ENCODE measurements around the gene CLEC7A.

Gene CLEC7A
- 0 to 1.1 (median 0.12) reads per million in 4 donors for total RNA-seq

DNA sequence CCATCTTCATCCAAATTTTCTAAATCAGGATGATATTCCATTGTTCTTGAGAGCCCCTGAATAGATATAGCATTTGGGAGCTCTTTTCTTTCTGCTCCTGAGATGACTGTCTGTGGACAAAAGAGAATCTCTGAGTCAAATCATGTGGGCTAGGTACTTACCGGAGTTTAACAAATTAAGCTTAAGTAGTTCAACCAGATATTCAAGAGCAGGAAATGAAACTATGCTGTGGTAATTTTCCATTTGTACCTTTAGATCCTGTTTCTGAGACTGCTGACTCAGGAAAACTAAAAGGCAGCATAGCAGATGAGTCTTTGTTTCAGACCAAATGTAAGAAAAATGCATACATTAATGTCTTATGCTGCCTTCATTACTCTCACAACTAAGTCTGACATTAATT, at the start of gene CLEC7A:
Gene CLEC7A, minus strand, starts transcription at position 158 of the 400 bp plus-strand sequence. Its CDS starts 117 bp downstream, at position 41.
- DNase-seq = peak in 1 of 5 donors; percentile 42

DNA sequence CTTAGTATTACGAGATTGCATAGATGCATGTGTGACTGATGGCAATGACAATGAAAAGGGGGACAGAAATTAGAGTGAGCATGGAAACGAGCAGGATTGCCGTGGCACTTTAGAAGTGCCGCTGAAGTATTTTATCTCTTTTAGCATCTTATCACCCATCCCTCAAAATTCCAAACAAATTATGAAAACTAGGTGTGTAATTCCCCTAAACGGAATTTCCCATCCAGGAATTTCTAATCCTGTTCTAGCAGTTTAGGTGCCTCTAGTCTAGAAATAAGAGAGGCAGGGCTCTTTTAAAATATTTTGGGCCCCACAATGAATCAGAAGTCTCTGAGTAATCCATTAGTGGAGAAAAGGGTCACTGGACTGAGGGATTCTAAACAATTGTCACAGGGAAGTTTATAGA, 49.8 kb upstream of the CLEC7A start:
- no peak for DNase-seq

DNA sequence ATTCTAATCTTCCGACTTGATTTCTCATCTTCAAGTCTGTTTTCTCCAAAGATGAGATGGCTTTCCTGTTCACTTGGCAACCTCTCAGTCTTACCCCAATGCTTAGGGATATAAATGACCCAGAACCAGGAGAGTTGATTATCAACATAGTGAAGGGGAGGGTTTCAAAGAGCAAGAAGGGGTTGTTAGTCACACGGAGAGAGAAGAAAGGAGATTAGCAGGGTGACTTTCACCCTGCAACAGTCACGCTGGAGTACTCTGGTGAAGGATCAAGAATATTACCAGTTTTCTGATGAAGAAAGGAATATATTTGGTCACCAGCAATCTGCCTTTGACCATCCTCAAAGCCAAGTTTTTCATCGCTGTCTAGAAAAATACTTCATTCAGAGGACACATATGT, 48.8 kb upstream of the CLEC7A start, which contains the start of gene TMEM52B:
Gene TMEM52B, plus strand, starts transcription at position 212 of the 400 bp plus-strand sequence. CDS start 543 bp downstream, outside the sequence.
- no peak for DNase-seq

DNA sequence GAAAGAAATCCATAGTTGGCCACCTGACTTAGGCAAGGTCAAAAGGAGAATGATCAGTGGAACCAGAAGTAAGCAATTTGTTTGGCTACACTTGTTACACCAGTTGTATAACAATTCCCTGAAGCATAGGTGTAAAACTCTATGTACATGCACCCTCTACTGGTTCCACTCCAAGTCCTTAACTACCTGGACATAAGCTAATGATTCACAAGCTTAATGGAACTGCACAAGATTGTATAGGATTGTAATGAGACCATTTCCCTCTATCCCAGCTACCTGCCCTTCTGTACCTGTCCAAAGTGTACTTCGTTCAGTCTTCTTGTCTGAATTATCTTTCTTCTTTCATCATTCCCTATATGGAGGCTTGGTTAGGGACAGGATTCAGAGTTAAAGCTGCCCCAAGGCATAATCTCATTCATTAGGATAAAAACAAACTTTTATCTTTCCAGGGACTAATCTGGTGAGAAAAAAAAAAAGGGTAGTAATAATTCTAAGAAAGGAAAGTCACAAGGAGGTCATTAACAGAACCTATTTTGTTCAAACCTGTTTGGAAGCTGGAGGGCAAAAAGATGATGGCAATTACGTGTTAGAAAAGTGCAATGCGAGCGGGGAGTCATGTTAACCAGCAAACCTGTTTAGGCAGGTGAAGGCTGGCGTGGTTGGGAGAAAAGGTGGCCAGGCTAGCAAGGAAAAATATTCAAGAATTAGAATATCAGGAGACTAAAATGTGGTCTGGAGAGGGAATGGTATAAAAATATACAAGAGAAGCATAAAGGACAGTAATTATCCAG, 46.0 kb upstream of the CLEC7A start:
- DNase-seq = no peak

DNA sequence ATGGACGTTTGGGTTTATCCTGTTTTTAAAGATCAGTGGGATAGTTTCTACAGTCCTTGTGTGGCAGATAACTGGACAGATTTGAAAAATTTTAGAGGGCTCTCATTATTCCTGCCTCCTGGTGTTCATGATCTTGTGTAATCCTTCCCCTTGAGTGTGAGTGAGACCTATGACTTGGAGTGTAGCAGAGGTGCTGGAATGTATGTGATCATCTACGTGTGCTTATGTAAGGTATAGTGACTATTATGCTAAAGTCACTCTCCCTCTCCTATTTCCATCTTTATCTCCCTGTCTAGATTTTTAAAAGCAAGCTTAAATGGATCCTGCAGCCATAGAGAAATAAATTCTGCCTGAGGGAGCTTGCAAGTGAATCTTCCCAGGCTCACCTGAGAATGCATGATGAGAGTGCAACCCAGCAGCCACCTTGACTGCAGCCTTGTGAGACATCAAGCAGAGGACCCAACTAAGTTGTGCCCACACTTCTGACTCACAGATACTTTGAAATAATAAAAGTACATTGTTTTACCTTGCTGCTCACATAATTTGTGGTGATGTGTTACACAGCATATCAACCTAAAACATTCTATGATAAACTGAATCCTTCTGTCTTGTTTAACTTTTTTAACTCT, 45.1 kb upstream of the CLEC7A start:
- DNase-seq = no peak

DNA sequence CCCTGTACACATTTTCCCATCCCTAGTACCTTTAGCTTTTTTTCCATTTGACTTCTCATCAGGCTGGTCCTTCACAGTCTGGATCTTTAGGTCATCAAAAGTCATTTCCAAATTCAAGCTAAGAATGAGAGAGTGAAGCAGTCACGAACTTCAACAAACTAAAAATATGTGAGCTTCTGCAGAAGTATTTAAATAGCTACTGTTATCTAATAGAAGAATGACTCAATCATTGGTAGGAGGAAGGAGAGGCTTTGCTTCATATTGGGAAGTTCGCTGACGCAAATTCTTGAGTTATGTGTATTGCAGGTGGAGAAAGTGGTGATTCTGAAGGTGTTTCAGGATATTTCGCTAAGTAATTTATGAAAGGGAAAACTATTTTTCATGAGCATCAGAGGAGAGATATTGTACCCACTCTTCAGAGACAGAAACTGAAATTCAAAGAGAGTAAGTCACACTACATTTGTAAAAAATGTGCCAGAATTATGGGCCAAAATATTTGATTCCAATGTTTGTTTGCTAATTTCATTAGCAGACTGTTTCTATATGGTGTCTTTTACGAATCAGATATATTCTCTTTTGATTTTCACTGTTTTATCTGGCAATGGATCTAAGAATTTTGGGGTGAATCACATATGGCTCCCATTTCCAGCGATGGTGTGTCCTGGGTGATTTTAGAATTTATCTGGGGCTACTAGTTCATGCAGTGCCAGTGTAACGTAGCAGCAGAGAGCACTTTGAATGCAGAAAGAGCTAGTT, 42.2 kb upstream of the CLEC7A start, which contains the start of gene OLR1:
Gene OLR1, minus strand, starts transcription at position 160 of the 756 bp plus-strand sequence. Its CDS starts 55 bp downstream, at position 105.
- no peak for DNase-seq

DNA sequence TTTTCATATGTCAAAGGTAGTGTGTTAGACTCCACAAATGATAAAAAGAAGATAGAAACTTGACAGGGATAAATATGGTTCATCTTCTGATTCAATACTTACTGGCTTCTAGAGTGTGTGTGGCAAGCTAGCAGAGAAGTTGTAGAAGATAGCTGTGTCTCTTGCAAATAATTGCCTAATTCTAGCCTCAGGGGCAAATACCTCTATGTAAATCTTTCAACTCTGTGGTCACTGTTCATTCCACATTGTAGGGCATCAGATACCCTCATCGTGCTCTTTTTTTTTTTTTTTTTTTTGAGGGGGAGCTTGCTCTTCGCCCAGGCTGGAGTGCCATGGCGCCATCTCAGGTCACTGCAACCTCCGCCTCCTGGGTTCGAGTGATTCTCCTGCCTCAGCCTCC, 40.2 kb upstream of the CLEC7A start:
- no peak for DNase-seq

DNA sequence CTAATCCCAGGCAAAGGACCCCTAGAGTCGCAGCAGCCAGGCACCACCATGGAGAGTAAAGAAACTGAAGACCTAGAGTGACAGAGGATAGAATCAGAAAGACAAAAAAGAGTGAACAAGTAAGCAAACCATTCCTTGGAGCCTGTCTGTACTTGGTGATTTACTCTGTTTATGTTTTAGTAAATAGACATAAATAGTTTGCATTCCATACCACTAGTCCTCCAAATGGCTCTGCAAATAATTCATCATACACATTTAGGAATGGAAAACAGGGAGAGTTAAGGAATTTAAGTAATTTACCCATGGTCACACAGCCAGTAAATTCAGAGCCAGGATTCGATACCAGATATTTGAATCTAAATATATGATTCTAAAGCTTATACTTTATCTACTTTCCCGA, 39.1 kb upstream of the CLEC7A start:
- no peak for DNase-seq

DNA sequence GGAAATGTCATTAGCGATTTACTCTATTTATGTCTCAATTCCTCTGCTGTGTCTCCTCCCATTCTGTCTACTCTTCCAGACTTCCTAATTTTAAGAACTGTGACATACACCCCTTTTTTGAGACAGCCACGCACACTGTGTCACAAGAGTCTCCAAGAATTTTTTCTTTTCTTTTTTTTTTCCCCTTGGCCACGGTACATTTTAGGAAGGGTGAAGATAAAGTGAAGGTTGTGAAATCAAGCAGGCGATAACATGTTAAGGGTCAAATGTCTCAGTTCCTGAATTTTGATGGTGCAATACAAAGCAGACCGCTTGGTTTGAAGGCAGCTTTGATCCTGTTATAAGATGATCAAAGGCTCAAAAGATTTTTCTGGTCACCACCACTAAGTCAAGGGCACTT, 37.6 kb upstream of the CLEC7A start:
- DNase-seq = no peak

DNA sequence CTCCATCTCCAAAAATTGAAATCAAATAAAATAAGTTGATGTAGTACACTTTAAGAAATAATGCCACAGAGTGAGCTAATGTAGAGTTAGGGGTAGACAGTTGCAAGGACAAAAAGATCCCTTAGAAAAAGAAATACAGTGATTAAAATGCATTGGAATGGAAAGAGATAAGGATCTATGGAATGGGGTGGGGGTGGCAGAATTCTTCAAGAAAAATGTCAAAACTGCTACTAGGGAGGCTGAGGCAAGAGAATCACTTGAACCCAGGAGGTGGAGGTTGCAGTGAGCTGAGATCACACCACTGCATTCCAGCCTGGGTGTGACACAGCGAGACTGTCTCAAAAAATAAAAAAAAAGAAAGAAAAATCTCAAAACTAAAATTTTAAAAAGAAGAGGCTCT, 35.4 kb upstream of the CLEC7A start:
- DNase-seq = no peak

DNA sequence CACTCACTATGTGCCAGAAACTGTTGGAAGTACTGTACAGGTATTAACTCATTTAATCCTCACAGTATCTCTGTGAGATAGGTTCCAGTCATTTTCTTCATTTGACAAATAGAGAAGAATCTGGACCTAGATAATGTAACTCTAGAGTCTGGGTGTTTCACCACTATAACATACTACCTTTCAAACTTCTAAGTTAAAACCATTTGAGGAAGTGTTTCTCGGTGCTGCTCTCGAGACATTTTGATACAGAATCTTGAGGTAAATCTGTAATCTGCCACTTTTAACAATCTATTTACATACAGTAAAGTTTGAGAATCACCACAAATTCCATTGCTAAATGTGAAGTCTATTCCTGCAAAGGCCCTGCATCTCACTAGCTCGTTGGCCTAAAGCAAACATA, 33.1 kb upstream of the CLEC7A start:
- no peak for DNase-seq

DNA sequence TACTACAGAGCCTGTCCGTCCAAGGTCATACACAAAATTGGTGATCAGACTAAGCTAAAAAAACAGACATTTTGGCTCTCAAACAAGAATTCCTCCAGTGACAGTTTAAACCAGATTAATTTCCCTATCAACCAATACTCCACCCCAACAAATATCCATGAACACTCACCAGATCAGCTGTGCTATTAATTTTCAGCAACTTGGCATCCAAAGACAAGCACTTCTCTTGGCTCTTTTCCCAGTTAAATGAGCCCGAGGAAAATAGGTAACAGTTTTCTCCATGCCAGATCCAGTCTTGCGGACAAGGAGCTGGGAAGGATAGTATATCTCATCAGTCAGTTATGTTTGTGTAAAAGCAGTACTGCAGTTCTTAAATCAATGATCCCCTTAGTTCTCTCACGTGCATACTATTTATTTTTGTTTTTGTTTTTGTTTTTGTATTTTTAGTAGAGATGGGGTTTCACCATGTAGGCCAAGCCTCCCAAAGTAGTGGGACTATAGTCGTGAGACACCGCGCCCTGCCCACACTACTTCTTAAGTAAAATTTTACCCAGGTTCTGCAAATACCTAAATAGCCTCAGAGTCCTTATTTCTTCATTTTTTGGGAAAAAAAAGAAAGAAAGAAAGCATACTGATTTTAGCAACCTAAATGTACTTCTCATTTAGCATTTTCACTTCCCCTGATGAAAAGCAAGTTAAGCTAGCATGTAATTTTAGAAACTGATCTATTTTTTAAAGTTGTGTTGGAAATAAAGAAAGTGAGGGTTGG, 30.8 kb upstream of the CLEC7A start:
- no peak for DNase-seq

DNA sequence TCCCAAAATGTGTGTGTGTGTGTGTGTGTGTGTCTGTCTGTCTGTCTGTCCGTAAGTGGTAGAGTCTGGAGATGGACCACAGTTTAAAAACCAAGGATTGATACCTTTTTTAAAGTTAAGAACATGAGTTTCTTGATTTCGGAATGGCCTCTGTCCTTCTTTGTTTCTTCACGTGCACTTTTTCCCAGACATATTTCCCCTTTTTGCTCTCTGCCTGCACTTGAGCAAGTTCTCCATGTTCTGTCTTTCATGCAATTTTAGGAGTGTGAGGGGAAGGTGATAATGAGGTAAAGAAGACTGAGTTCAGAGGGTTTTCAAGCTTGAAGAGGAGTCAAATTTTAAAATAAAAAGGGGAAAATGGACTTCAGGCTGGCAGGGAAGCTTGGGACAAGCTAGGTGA, 29.3 kb upstream of the CLEC7A start:
- no peak for DNase-seq

DNA sequence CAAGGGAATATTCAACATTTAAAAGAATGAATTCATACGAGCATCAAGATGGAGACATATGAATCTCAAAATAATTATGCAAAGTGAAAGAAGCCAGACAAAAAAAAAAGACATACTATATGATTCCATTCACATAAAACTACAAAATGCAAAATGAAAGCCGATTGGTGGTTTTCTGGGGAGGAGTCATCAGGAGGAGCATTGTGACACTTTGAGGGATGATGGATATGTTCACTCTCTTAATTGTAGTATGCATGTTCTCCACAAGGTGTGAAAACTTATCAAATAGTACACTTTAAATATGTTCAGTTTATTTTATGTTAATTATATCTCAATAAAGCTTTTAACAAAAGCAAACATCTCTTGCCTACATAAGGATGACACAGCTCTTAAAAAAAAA, 28.4 kb upstream of the CLEC7A start:
- no peak for DNase-seq

DNA sequence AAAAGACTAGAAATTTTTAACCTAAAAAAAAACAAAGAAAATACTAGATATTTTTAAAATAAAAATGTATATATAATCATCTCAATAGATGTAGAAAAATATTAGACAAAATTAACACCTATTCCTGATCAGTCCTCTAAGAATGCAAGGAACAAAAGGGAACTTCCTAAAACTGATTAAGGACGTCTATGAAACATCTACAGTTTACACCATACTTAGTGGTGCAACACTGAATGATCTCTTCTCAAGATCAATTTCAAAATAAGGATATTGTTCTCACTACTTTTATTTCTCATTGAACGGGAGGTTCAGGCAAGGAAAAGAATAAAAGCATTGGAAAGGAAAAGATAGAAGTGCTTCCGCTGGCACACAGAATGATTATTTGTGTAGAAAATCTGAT, 26.0 kb upstream of the CLEC7A start:
- DNase-seq = no peak

DNA sequence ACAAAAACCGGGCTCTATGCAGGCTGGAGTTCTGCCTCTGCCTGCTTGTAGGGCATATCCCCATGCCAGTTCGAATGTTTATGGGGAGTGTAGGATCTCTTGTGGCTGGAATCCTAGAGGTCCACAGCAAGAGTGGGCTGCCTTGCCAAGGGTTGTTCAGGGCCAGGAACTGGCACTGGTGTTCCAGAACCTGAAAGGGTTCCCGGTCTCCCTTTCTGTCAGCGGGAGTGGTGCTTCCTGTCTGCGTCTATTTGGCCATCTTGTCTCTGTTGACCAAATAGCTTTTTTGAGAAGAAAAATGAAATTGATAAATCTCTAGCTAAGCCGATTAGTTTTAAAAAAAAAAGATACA, 24.1 kb upstream of the CLEC7A start:
- no peak for DNase-seq

DNA sequence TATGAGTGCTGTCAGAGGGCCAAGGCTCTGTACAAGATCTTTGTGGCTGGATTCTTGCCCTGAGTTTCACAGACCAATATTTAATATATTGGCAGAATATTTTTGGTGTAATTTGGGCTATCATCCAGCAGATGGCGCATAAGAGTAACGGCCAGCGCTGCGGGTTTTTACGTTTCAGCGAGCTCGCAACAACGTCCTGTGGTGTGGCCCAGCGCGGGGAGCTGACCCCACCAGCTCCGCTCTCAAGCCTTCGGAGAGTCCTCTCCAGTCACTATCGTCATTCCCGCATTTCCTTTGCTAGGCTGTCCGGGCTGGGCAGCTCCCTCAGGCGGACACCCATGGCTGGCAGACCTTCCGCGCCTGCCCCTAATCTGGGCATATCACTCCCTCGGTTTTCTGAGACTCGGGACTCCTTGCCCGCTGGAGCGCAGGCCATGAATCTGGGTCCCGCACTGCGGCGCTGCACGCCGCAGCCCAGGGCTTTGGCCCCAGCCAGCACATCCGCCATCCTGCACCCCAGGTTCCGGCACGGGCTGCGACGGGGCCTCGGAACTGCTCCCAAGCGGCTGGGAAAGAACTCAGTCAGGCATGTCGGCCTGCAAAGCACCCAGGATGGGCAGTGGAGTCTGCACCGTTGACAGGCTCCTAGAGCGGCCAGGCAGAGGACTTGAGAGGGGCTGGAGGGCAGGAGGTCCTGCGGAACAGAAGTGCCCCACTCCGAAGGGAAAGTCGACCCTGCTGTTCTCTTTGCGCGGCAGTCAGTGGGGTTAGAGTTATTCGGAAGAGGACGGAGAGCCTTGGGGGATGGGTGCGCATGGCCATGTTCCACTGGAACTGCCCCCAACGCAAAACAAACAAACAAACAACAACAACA, 23.5 kb upstream of the CLEC7A start:
- DNase-seq = peak; percentile 11 to 59 (median 33)

DNA sequence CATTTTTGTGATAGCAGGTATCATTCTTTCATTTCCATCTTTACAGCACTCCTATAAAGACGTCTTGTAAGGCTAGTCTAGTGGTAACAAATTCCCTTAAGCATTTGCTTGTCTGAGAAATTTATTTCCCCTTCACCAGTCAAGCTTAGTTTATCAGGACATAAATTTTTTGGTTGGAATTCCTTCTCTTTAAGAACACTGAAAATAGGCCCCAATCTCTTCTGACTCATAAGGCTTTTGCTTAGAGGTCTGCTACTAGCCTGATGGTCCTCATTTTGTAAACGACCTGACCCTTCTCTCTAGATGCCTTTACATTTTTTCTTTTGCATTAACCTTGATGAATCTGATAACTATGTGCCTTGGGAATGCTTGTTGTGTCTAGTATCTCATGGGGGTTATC, 21.6 kb upstream of the CLEC7A start:
- no peak for DNase-seq

DNA sequence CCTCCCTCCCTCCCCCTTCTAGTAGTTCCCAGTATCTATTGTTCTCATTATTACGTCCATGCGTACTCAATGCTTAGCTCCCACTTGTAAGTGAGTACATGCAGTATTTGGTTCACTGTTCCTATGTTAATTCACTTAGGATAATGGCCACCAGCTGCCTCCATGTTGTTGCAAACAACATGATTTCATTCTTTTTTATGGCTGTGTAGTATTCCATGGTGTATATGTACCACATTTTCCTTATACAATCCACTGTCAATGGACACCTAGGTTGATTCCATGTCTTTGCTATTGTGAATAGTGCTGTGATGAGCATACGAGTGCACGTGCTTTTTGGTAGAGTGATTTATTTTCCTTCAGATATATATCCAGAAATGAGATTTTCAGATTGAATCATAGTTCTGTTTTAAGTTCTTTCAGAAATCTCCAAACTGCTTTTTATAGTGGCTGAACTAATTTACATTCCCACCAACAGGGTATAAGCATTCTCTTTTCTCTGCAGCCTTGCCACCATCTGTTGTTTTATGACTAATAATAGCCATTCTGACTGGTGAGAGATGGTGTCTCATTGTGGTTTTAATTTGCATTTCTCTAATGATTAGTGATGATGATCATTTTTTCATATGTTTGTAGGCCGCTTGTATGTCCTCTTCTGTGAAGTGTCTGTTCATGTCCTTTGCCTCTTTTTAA, 17.9 kb upstream of the CLEC7A start:
- no peak for DNase-seq

DNA sequence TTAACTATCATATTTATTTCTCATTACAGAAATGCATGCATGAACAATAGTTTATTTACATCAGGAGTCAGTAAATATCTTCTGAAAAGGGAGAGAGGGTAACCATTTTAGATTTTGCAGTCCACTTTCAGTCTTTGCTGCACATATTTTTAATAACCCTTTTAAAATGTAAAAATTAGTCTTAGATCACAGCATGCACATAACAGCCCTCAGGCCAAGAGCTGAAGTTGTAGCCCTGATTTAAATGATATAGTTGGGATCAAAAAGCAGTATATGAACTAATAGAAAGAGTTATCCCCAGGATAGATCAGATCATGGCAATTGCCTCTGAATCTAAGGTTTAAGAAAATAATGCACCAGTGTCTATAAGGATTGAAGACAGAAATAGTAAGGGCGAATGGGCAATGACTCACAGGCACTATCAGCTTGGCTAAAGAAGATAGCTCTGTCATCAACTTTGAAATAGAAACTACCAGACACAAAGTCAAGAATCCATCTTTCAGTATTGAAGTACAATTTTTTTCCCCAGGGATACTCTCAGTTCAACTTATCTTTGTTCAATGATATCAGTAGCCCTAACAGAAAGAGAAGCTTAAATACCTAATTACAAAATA, 13.1 kb upstream of the CLEC7A start:
- DNase-seq = no peak

DNA sequence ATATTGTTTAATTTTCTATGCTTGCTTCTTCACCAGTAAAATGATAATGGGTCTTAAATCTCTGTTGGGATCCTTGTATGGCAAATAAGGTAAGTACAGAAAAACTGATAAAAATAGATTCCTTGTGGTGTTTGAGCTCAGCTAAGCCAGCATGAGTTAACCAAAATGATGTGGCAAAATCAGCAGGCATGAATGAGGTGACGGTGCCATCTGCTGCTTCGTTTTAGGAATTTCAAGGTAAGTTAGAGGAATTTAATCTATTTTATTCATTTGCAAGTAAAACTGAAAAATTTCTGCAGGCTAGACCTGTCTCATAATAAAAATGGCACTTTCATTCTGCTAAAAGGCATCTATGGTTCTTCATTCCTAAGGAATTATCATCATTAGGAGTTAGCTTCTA, 10.0 kb upstream of the CLEC7A start:
- peak in 3 of 5 donors; percentile 12 to 46 (median 31) for DNase-seq
